Body of pancreas (tissue), 4 donors: Measurements from ENCODE around the gene PHF21B. TPM values are rescaled to one million over a fixed set of nuclear protein-coding genes. Genes with fewer than 3 reads are reported as not detected.

Experiments used
- ATAC-seq: fragments of 150-250 bp; one replicate; pipeline ENCODE4 v1.9.1; 2016
- DNase-seq, 4 donors: peaks; one replicate each; pipeline ENCODE4 v3.0.0-alpha.2; 2019
- H3K27ac ChIP-seq, 4 donors: fragments of 200-600 bp; sonication (generic); 1 replicate in 3 of 4; 2 replicates in 1 of 4; pipeline versions ENCODE4 v1.5.1 to v1.6.1; 2016 to 2019; ENCODE audit warnings: mild to moderate bottlenecking in 1 of 4, mixed read lengths in 1 of 4, moderate library complexity in 1 of 4
- H3K27me3 ChIP-seq, 2 donors: fragments of 200-600 bp; sonication (generic); one replicate each; pipeline ENCODE4 v1.6.0; 2016; ENCODE audit warnings: mild to moderate bottlenecking in 1 of 2
- H3K36me3 ChIP-seq, 2 donors: fragments of 200-600 bp; sonication (generic); replicated peaks in 1 of 2; 2 replicates each; pipeline ENCODE4 v1.5.1; 2016; ENCODE audit warnings: low read depth in 2 of 2; ENCODE audit not compliant: insufficient read depth in 1 of 2
- H3K4me1 ChIP-seq: fragments of 200-600 bp; sonication (generic); one replicate; pipeline ENCODE4 v1.6.0; 2016
- H3K4me3 ChIP-seq, 2 donors: fragments of 200-600 bp; sonication (generic); 1 replicate in 1 of 2; 2 replicates in 1 of 2; pipeline ENCODE4 v1.5.1; 2016 to 2019
- H3K9me3 ChIP-seq, 3 donors: fragments of 200-600 bp; sonication (generic); 1 replicate in 2 of 3; 2 replicates in 1 of 3; pipeline ENCODE4 v1.5.1; 2016
- CTCF ChIP-seq, 7 experiments: fragments of 450-650 bp in 4 of 7; fragments of 200-600 bp in 3 of 7; sonication (generic) in 3 of 7; IDR thresholded peaks; one replicate each; pipeline ENCODE4 v1.5.1; 2016 to 2019; ENCODE audit warnings: antibody characterized with exemption in 7 of 7
- POLR2A ChIP-seq, 3 donors: fragments of 450-650 bp; IDR thresholded peaks; one replicate each; pipeline ENCODE4 v1.6.1; 2016; ENCODE audit warnings: antibody characterized with exemption in 3 of 3, mild to moderate bottlenecking in 2 of 3
- WGBS, 2 donors: methylation state at CpG; one replicate each; pipeline ENCODE4 v1.1.5; 2017; 5-methylcytosine and 5-hydroxymethylcytosine counted together
- intact Hi-C: fragments of 100-400 bp; cut with DNase I; formaldehyde crosslinking; loops from one replicate; pipeline ENCODE4 v1.15.1; 2023
- total RNA-seq, 2 donors: library from RNA; depleted of rRNA; stranded (reverse); fragments of >200 nt; gene quantifications; one replicate each; pipeline ENCODE4 v1.1.0, GENCODE V29; 2016

PHF21B gene
- total RNA-seq, 2 donors from 2014 or later = under 0.01 TPM; not detected in 1

- no peak overlapping the region for H3K4me3 ChIP-seq
- no peaks in the 10 kb centered on the region for H3K27me3 ChIP-seq
- no peaks in the 10 kb centered on the region for H3K4me1 ChIP-seq
- no peak overlapping the region for H3K27ac ChIP-seq
- H3K9me3 ChIP-seq = no peaks in the 10 kb centered on the region
- no peaks in the 10 kb centered on the region for H3K36me3 ChIP-seq
- DNase-seq = no peak
- no peak for TF ChIP-seq POLR2A (IDR thresholded peaks at IDR 0.05)
- TF ChIP-seq CTCF (IDR thresholded peaks at IDR 0.05) = no peak
- intact Hi-C loops = no loop called here
- WGBS, 2 donors = 55% methylated on average over 5 to 6 of the region's 6 CpGs
- ATAC-seq = no peak
Observed at GRCh38 chr22:45026511-45026910, 16.7 kb upstream of the PHF21B start.

GRCh38 chr22:45023431-45023830 is 13.6 kb upstream of the PHF21B start:
- TF ChIP-seq CTCF (IDR thresholded peaks at IDR 0.05) = no peak
- TF ChIP-seq POLR2A (IDR thresholded peaks at IDR 0.05) = no peak
- H3K27me3 ChIP-seq = no peaks in the 10 kb centered on the region
- no peaks in the 10 kb centered on the region for H3K9me3 ChIP-seq
- intact Hi-C loops = no loop called here
- 14 to 24% methylated on average over 9 of the region's 9 CpGs for WGBS, 2 donors
- H3K36me3 ChIP-seq = no peaks in the 10 kb centered on the region
- no peak overlapping the region for H3K27ac ChIP-seq
- H3K4me1 ChIP-seq = no peaks in the 10 kb centered on the region
- H3K4me3 ChIP-seq = no peak overlapping the region
- DNase-seq = no peak
- no peak for ATAC-seq

GRCh38 chr22:45019861-45020655 is 10.3 kb upstream of the PHF21B start:
- no peaks in the 10 kb centered on the region for H3K27me3 ChIP-seq
- ATAC-seq (no peak), DNase-seq (no peak)
- WGBS, 2 donors = 45 to 60% methylated on average over 5 to 15 of the region's 16 CpGs
- no peaks in the 10 kb centered on the region for H3K36me3 ChIP-seq
- H3K4me3 ChIP-seq = no peak overlapping the region
- no peak overlapping the region for H3K27ac ChIP-seq
- intact Hi-C loops = no loop called here
- no peaks in the 10 kb centered on the region for H3K9me3 ChIP-seq
- H3K4me1 ChIP-seq = no peaks in the 10 kb centered on the region
- TF ChIP-seq POLR2A (IDR thresholded peaks at IDR 0.05) (no peak), CTCF (IDR thresholded peaks at IDR 0.05) (no peak)

- intact Hi-C loops = no loop called here
- ATAC-seq = no peak
- WGBS, 2 donors = 49 to 55% methylated on average over 1 to 4 of the region's 4 CpGs
Observed at GRCh38 chr22:45014654-45015053, 4.8 kb upstream of the PHF21B start.

More at GRCh38 chr22:45014654-45015053, 4.8 kb upstream of the PHF21B start:
- no peak for DNase-seq
- peaks cover 0 to 4% of the 10 kb centered on the region in 2 donors for H3K27me3 ChIP-seq
- H3K36me3 ChIP-seq = no peaks in the 10 kb centered on the region
- no peak overlapping the region for H3K27ac ChIP-seq
- H3K9me3 ChIP-seq = no peaks in the 10 kb centered on the region
- H3K4me3 ChIP-seq = no peak overlapping the region
- TF ChIP-seq CTCF (IDR thresholded peaks at IDR 0.05) (no peak), POLR2A (IDR thresholded peaks at IDR 0.05) (no peak)
- H3K4me1 ChIP-seq = peaks cover 8% of the 10 kb centered on the region
